IMR-90 (cell line): Measurements from ENCODE around the gene OTOA. TPM values are rescaled to one million over a fixed set of nuclear protein-coding genes. Genes with fewer than 3 reads are reported as not detected.
"Not testable (repeated sequence)": the region's sequence is repeated elsewhere in the genome, so short reads cannot be mapped to it uniquely, and the experiment has no call there.

Experiments
- ATAC-seq: fragments of 200-7000 bp; cut with Tn5 transposase; 2 replicates; pipeline ENCODE4 v1.9.1; 2020; ENCODE audit warnings: low read depth, mild to moderate bottlenecking, moderate library complexity
- BruUV-seq: library from RNA; stranded (reverse); fragments of 400-500 nt; replicated peaks from 2 replicates; lab custom pipeline; 2021; lab: Mats Ljungman, UMichigan
- CTCF ChIA-PET: fragments of 300-600 bp; formaldehyde crosslinking; extraction: SDS; loops from one replicate; lab custom pipeline; 2021; ENCODE audit warnings: antibody characterized with exemption; lab: Yijun Ruan, JAX
- POLR2A ChIA-PET: fragments of 300-600 bp; sonication (Branson Sonifier 250); formaldehyde crosslinking; loops from one replicate; lab custom pipeline; 2022; ENCODE audit warnings: antibody characterized with exemption; ENCODE audit not compliant: unreplicated experiment; lab: Charles Lee
- DNase-seq: peaks from one replicate; pipeline ENCODE4 v3.0.0; 2013
- H2AFZ ChIP-seq: replicated peaks from 2 replicates; pipeline ENCODE3; 2013; ENCODE audit warnings: low read length, mild to moderate bottlenecking; ENCODE audit not compliant: poor library complexity
- H2AK5ac ChIP-seq: 2 replicates; pipeline ENCODE4 v1.6.1; 2013; ENCODE audit warnings: low read depth, low read length, inconsistent platforms
- H2AK9ac ChIP-seq: replicated peaks from 2 replicates; pipeline ENCODE3; 2013; ENCODE audit warnings: mild to moderate bottlenecking, low read depth, low read length, moderate library complexity; ENCODE audit not compliant: poor library complexity
- H2BK120ac ChIP-seq: 2 replicates; pipeline ENCODE4 v1.6.1; 2013; ENCODE audit warnings: low read depth, low read length, inconsistent platforms
- H2BK15ac ChIP-seq: 3 replicates; pipeline ENCODE4 v1.6.1; 2013; ENCODE audit warnings: low read depth, low read length, inconsistent platforms
- H2BK20ac ChIP-seq: 2 replicates; pipeline ENCODE4 v1.6.1; 2013; ENCODE audit warnings: low read depth, mild to moderate bottlenecking, inconsistent platforms, low read length, moderate library complexity
- H2BK5ac ChIP-seq: 2 replicates; pipeline ENCODE4 v1.6.1; 2013; ENCODE audit warnings: mild to moderate bottlenecking, low read depth, low read length, inconsistent platforms; ENCODE audit not compliant: poor library complexity, severe bottlenecking
- H3K14ac ChIP-seq: replicated peaks from 2 replicates; pipeline ENCODE4 v1.6.1; 2013; ENCODE audit warnings: low read depth, low read length, inconsistent platforms
- H3K18ac ChIP-seq: 2 replicates; pipeline ENCODE4 v1.6.1; 2013; ENCODE audit warnings: low read depth, low read length, control low read depth
- H3K23ac ChIP-seq: 2 replicates; pipeline ENCODE4 v1.6.1; 2013; ENCODE audit warnings: low read depth, low read length, inconsistent platforms
- H3K27ac ChIP-seq: 2 replicates; pipeline ENCODE4 v1.5.1; 2013; ENCODE audit warnings: mild to moderate bottlenecking, control low read depth, low read length; ENCODE audit not compliant: insufficient read depth
- H3K27me3 ChIP-seq: 2 replicates; pipeline ENCODE4 v1.6.1; 2013; ENCODE audit warnings: low read length; ENCODE audit not compliant: control insufficient read depth, insufficient read depth
- H3K36me3 ChIP-seq: 2 replicates; pipeline ENCODE4 v1.6.1; 2013; ENCODE audit warnings: low read length, mixed read lengths; ENCODE audit not compliant: control insufficient read depth, insufficient read depth
- H3K4ac ChIP-seq: 2 replicates; pipeline ENCODE4 v1.6.1; 2013; ENCODE audit warnings: low read depth, low read length, inconsistent platforms
- H3K4me1 ChIP-seq: 2 replicates; pipeline ENCODE4 v1.6.1; 2013; ENCODE audit warnings: low read length, mixed read lengths; ENCODE audit not compliant: control insufficient read depth, insufficient read depth
- H3K4me2 ChIP-seq: 2 replicates; pipeline ENCODE4 v1.6.1; 2013; ENCODE audit warnings: low read depth, mild to moderate bottlenecking, control low read depth, low read length, moderate library complexity
- H3K4me3 ChIP-seq: 2 replicates; pipeline ENCODE4 v1.5.1; 2013; ENCODE audit warnings: low read depth, mild to moderate bottlenecking, control low read depth, low read length, moderate library complexity; ENCODE audit not compliant: insufficient read depth
- H3K56ac ChIP-seq: 2 replicates; pipeline ENCODE4 v1.6.1; 2013; ENCODE audit warnings: low read length, inconsistent platforms; ENCODE audit not compliant: insufficient read depth; ENCODE audit errors: extremely low read depth
- H3K79me1 ChIP-seq, 2 experiments: 2 replicates each; pipeline ENCODE4 v1.6.1; 2013; ENCODE audit warnings: low read length in 2 of 2, inconsistent platforms in 1 of 2, low read depth in 1 of 2
- H3K9ac ChIP-seq: 2 replicates; pipeline ENCODE4 v1.6.1; 2013; ENCODE audit warnings: low read depth, low read length, control low read depth
- H3K9me1 ChIP-seq: 2 replicates; pipeline ENCODE4 v1.6.1; 2013; ENCODE audit warnings: low read length, inconsistent platforms; ENCODE audit not compliant: insufficient read depth
- H3K9me3 ChIP-seq: 2 replicates; pipeline ENCODE4 v1.6.1; 2013; ENCODE audit warnings: low read length; ENCODE audit not compliant: control insufficient read depth, insufficient read depth
- H4K20me1 ChIP-seq: 2 replicates; pipeline ENCODE4 v1.6.1; 2013; ENCODE audit warnings: low read length, inconsistent platforms; ENCODE audit not compliant: insufficient read depth
- H4K5ac ChIP-seq: 2 replicates; pipeline ENCODE4 v1.6.1; 2013; ENCODE audit warnings: mild to moderate bottlenecking, low read depth, low read length, control low read depth
- H4K8ac ChIP-seq, 2 experiments: 2 replicates each; pipeline ENCODE4 v1.6.1; 2013; ENCODE audit warnings: low read depth in 2 of 2, low read length in 2 of 2, control low read depth in 1 of 2, inconsistent platforms in 1 of 2
- H4K91ac ChIP-seq: 2 replicates; pipeline ENCODE4 v1.6.1; 2013; ENCODE audit warnings: low read depth, low read length, inconsistent platforms; ENCODE audit not compliant: insufficient read depth
- WGBS, 2 experiments: methylation state at CpG; one replicate each; pipeline versions ENCODE4 v1.1.5 to v1.1.7; 2013; ENCODE audit warnings: missing lambda C conversion rate in 2 of 2; ENCODE audit not compliant: insufficient read length in 1 of 2; ENCODE audit errors: extremely low coverage in 2 of 2; 5-methylcytosine and 5-hydroxymethylcytosine counted together
- dilution Hi-C: fragments of 300-500 bp; cut with HindIII; formaldehyde crosslinking; loops from one replicate; pipeline ENCODE4 v1.14.3; 2018; ENCODE audit warnings: low sequenced_read_pairs; ENCODE audit not compliant: unreplicated experiment
- in situ Hi-C: fragments of 300-500 bp; cut with MboI; formaldehyde crosslinking; loops from 3 replicates; pipeline ENCODE4 v1.14.3; 2019; ENCODE audit warnings: low sequenced_read_pairs, inconsistent platforms, mixed read lengths
- intact Hi-C: fragments of 100-400 bp; cut with micrococcal nuclease; formaldehyde crosslinking; loops from 2 replicates; pipeline ENCODE4 v1.10.0; 2022
- polyA plus RNA-seq, 3 experiments: library from polyadenylated mRNA; depleted of rRNA; stranded (reverse); fragments of >200 nt; gene quantifications; 2 replicates each; pipeline ENCODE4 v1.2.3, GENCODE V29; 2012; ENCODE audit warnings: low replicate concordance in 1 of 3
- total RNA-seq: library from RNA; depleted of rRNA; stranded (reverse); fragments of >200 nt; gene quantifications from 2 replicates; pipeline ENCODE4 v1.2.3, GENCODE V29; 2012

OTOA gene
- total and polyA plus RNA-seq, 2 of the 4 experiments (the other 2 are of a cell fraction) = 0.02 TPM; not detected in 1

DNA sequence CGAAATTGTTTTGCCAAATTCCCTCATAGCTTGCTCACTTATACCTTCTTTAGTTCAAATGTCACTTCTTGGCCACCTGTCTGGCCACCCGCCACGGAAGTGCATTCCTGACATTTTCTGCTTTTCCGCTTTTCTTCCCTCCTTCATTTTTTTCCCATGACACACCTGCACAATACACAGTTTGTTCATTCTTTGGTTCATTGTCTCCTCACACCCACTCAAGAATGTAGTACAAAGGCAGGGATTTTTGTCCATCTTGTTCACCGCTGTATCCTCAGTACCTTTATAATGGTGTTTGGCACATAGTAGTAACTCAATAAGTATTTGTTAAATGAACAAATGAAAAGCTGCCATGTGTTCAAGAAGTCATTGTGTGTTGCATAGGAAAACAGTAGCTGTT lies 116.8 kb downstream of the OTOA start:
- H3K27me3 ChIP-seq, POLR2A ChIA-PET, H3K36me3 ChIP-seq, H3K18ac ChIP-seq, H3K4me2 ChIP-seq, H2AFZ ChIP-seq, H3K4me3 ChIP-seq, DNase-seq, BruUV-seq, H3K23ac ChIP-seq, H3K9me3 ChIP-seq, H4K5ac ChIP-seq, H3K4ac ChIP-seq, H2AK5ac ChIP-seq, in situ Hi-C loops, H2BK20ac ChIP-seq, H2BK120ac ChIP-seq, H3K9me1 ChIP-seq, H3K14ac ChIP-seq, ATAC-seq, H3K9ac ChIP-seq, H2BK15ac ChIP-seq, dilution Hi-C loops, H3K56ac ChIP-seq, CTCF ChIA-PET, H3K27ac ChIP-seq, H4K91ac ChIP-seq, H4K20me1 ChIP-seq, H2AK9ac ChIP-seq, H3K79me1 ChIP-seq, H4K8ac ChIP-seq, H3K4me1 ChIP-seq, intact Hi-C loops, H2BK5ac ChIP-seq: not testable (repeated sequence)
- WGBS, 2 experiments = no CpG with 5 or more reads among the region's 5 CpGs
